Measurements from ENCODE around the gene NUBP2.

The NUBP2 gene

DNA sequence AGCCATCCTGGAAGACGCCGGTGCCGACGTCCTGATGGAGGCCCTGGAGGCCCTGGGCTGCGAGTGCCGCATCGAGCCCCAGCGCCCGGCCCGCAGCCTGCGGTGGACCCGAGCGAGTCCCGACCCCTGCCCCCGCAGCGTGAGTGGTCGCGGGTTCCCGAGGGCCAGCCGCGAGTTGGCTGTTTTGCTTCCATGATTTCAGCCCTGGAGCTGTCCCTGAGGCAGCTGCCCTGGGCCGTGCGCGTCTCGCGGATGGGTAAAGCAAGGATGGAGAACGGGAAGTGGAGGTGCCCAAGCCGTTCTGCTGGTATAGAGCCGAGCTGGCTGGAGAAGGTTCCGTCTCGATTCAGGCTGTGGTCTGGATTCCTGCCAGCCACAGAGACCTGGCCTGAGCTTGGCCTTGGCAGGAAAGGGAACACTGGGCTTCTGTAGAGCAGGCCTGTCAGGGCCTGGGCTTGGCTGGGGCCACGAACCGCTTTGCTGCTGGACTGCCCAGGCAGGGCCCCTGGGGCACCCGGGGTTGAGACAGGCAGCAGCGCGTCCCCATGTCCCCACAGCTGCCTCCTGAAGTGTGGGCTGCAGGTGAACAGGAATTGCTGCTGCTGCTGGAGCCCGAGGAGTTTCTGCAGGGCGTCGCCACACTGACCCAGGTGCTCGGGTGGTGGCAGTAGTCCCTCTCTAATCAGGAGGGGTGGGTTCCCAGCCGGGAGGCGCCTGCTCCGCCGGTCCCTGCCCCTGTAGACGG is 8.9 kb upstream of the NUBP2 start:
- H3K79me2 ChIP-seq (ENCODE audit: insufficient read depth, low read length) = peaks cover 23% of the 10 kb centered on the region; the same call in 1 of the 2 replicates

DNA sequence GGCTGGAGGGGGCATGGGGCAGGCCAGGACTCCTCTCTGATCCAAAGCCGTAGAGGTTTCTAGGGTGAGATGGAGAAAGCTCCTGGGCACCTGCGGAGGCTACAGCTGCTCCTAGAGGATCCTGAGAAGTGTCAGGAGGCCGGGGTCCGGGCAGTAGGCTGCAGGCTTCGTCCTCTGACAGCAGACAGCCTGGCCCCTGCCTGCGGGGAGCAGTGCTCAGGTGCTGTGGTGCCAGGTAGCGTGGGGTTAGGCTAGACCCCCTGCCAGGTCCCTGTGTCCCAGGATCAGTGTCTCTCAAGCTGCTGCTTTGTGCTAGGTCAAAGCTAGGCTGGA is 8.3 kb upstream of the NUBP2 start:
- no peak for TF ChIP-seq EZH2phosphoT487 (IDR thresholded peaks at IDR 0.05; ENCODE audit: borderline replicate concordance)
- TF ChIP-seq, protein P1, sequence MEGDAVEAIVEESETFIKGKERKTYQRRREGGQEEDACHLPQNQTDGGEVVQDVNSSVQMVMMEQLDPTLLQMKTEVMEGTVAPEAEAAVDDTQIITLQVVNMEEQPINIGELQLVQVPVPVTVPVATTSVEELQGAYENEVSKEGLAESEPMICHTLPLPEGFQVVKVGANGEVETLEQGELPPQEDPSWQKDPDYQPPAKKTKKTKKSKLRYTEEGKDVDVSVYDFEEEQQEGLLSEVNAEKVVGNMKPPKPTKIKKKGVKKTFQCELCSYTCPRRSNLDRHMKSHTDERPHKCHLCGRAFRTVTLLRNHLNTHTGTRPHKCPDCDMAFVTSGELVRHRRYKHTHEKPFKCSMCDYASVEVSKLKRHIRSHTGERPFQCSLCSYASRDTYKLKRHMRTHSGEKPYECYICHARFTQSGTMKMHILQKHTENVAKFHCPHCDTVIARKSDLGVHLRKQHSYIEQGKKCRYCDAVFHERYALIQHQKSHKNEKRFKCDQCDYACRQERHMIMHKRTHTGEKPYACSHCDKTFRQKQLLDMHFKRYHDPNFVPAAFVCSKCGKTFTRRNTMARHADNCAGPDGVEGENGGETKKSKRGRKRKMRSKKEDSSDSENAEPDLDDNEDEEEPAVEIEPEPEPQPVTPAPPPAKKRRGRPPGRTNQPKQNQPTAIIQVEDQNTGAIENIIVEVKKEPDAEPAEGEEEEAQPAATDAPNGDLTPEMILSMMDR (conservative IDR thresholded peaks at IDR 0.05; ENCODE audit: low read length) = no peak
- H4K20me1 ChIP-seq (ENCODE audit: insufficient read depth, low read length, poor library complexity, severe bottlenecking) = peaks cover 10% of the 10 kb centered on the region
- H3K4me3 ChIP-seq (ENCODE audit: low read length, poor library complexity, severe bottlenecking) = peak overlapping the region; percentile 95
- H2AFZ ChIP-seq (ENCODE audit: low read length) = no peak overlapping the region
- no peaks in the 10 kb centered on the region for H3K36me3 ChIP-seq (ENCODE audit: insufficient read depth, low read length)
- H3K4me1 ChIP-seq (ENCODE audit: insufficient read depth, low read length, poor library complexity, severe bottlenecking) = no peaks in the 10 kb centered on the region
- no peaks in the 10 kb centered on the region for H3F3A ChIP-seq (ENCODE audit: low read depth)
- peaks cover 23% of the 10 kb centered on the region; the same call in 1 of the 2 replicates for H3K79me2 ChIP-seq (ENCODE audit: insufficient read depth, low read length)
- no peaks in the 10 kb centered on the region for H3K27me3 ChIP-seq (ENCODE audit: insufficient read depth, low read length, poor library complexity, severe bottlenecking)
- H3K4me2 ChIP-seq (ENCODE audit: low read depth, low read length, poor library complexity, severe bottlenecking) = peak overlapping the region; percentile 83
- no peaks in the 10 kb centered on the region for H3K9me2 ChIP-seq (replicated peaks; ENCODE audit: low read depth, low read length)
- no peaks in the 10 kb centered on the region for H3K9me3 ChIP-seq (ENCODE audit: insufficient read depth, low read depth, low read length)
- H3K9ac ChIP-seq (ENCODE audit: low read depth, low read length, poor library complexity, severe bottlenecking) = peak overlapping the region; percentile 86

More for the DNA sequence above, 8.9 kb upstream of the NUBP2 start:
- H3K27me3 ChIP-seq (ENCODE audit: insufficient read depth, low read length, poor library complexity, severe bottlenecking) = no peaks in the 10 kb centered on the region
- no peaks in the 10 kb centered on the region for H3K9me3 ChIP-seq (ENCODE audit: insufficient read depth, low read depth, low read length)
- H3F3A ChIP-seq (ENCODE audit: low read depth) = no peaks in the 10 kb centered on the region
- peak overlapping the region; percentile 64; the same call in 1 of the 2 replicates for H2AFZ ChIP-seq (ENCODE audit: low read length)
- peak overlapping the region; percentile 86 for H3K9ac ChIP-seq (ENCODE audit: low read depth, low read length, poor library complexity, severe bottlenecking)
- H3K4me2 ChIP-seq (ENCODE audit: low read depth, low read length, poor library complexity, severe bottlenecking) = peak overlapping the region; percentile 83
- H4K20me1 ChIP-seq (ENCODE audit: insufficient read depth, low read length, poor library complexity, severe bottlenecking) = peaks cover 10% of the 10 kb centered on the region
- H3K4me3 ChIP-seq (ENCODE audit: low read length, poor library complexity, severe bottlenecking) = peak overlapping the region; percentile 95
- H3K36me3 ChIP-seq (ENCODE audit: insufficient read depth, low read length) = no peaks in the 10 kb centered on the region
- no peaks in the 10 kb centered on the region for H3K4me1 ChIP-seq (ENCODE audit: insufficient read depth, low read length, poor library complexity, severe bottlenecking)
- no peaks in the 10 kb centered on the region for H3K9me2 ChIP-seq (replicated peaks; ENCODE audit: low read depth, low read length)
- no peak for TF ChIP-seq EZH2phosphoT487 (IDR thresholded peaks at IDR 0.05; ENCODE audit: borderline replicate concordance)
- TF ChIP-seq, protein P1 (conservative IDR thresholded peaks at IDR 0.05; ENCODE audit: low read length) = no peak

DNA sequence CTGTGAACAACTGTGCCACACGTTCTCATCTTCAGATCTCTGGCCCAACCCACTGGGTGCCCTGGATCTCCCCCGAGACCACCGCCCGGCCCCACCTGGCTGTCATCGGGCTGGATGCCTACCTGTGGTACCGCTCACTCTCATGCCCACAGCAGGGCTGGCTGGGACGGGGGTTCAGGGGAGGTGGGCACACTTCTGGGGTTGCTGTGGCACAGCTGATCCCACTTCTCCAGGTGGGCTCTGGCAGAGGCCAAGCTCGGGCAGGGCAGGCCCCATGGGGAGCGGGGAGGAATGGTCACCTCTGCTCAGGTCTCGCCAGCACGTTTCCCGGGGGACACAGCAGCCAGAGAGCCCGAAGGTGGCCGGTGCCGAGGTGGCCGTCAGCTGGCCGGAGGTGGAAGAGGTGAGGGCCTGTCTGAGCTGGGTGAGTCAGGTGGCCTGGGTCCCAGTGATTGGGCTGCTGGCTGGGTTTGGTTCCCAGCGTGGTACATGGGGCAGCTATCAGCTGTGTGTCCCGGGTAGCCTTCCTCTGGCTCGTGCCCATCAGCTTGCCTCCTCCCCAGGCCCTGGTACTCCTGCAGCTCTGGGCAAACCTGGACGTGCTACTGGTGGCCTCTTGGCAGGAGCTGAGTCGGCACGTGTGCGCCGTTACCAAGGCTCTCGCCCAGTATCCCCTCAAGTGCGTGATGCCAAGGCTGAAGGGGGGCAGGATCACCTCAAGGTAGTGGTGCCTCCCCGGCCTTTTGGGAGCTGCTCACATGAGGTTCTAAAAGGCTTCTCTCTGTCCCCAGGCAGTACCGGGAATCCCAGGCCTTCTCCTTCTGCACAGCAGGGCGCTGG is 7.5 kb upstream of the NUBP2 start:
- no peak for TF ChIP-seq EZH2phosphoT487 (IDR thresholded peaks at IDR 0.05; ENCODE audit: borderline replicate concordance)
- TF ChIP-seq, protein P1 (conservative IDR thresholded peaks at IDR 0.05; ENCODE audit: low read length) = no peak
- Histone ChIP-seq H3K4me1 (ENCODE audit: insufficient read depth, low read length, poor library complexity, severe bottlenecking) (no peaks in the 10 kb centered on the region), H3K9me3 (ENCODE audit: insufficient read depth, low read depth, low read length) (no peaks in the 10 kb centered on the region), H3K79me2 (ENCODE audit: insufficient read depth, low read length) (peaks cover 26% of the 10 kb centered on the region; the same call in 1 of the 2 replicates), H3K9me2 (replicated peaks; ENCODE audit: low read depth, low read length) (no peaks in the 10 kb centered on the region), H4K20me1 (ENCODE audit: insufficient read depth, low read length, poor library complexity, severe bottlenecking) (peaks cover 10% of the 10 kb centered on the region), H3K4me3 (ENCODE audit: low read length, poor library complexity, severe bottlenecking) (no peak overlapping the region), H2AFZ (ENCODE audit: low read length) (no peak overlapping the region), H3K36me3 (ENCODE audit: insufficient read depth, low read length) (no peaks in the 10 kb centered on the region), H3K4me2 (ENCODE audit: low read depth, low read length, poor library complexity, severe bottlenecking) (no peak overlapping the region), H3K9ac (ENCODE audit: low read depth, low read length, poor library complexity, severe bottlenecking) (no peak overlapping the region), H3F3A (ENCODE audit: low read depth) (no peaks in the 10 kb centered on the region), H3K27me3 (ENCODE audit: insufficient read depth, low read length, poor library complexity, severe bottlenecking) (no peaks in the 10 kb centered on the region)
